K562 (cell line): ENCODE data around the gene GALNS. TPM values are rescaled to one million over a fixed set of nuclear protein-coding genes. Genes with fewer than 3 reads are reported as not detected.
A peak's percentile ranks its signal among the peaks of the same experiment; 100 is the strongest.

Source experiments
- E2F6 ChIP-seq, 2 experiments: IDR thresholded peaks; 2 replicates each; pipeline ENCODE4 v1.6.1; 2011; ENCODE audit warnings: borderline replicate concordance in 1 of 2, control low read depth in 1 of 2, low read depth in 1 of 2, low read length in 1 of 2, mild to moderate bottlenecking in 1 of 2, mixed read lengths in 1 of 2, moderate library complexity in 1 of 2; ENCODE audit not compliant: insufficient read depth in 1 of 2, insufficient read length in 1 of 2, poor library complexity in 1 of 2, severe bottlenecking in 1 of 2; ENCODE audit errors: extremely low read depth in 1 of 2
- FOS ChIP-seq: IDR thresholded peaks from 3 replicates; pipeline ENCODE4 v1.6.1; 2011; ENCODE audit not compliant: insufficient read length; ENCODE audit errors: extremely low read depth
- HNRNPK ChIP-seq: fragments of 200-400 bp; formaldehyde crosslinking; IDR thresholded peaks from one replicate; pipeline ENCODE4 v1.6.1; 2018; ENCODE audit warnings: mild to moderate bottlenecking, low read depth, low read length; ENCODE audit not compliant: poor library complexity, severe bottlenecking
- MLLT1 ChIP-seq, 2 experiments: fragments of 450-650 bp; IDR thresholded peaks; 2 replicates each; pipeline ENCODE4 v1.6.1; 2016
- MXI1 ChIP-seq: IDR thresholded peaks from 2 replicates; pipeline ENCODE4 v1.6.1; 2011; ENCODE audit warnings: low read depth, mild to moderate bottlenecking, improper control_type of control experiment, low read length
- NFIC ChIP-seq: fragments of 450-650 bp; IDR thresholded peaks from 2 replicates; pipeline ENCODE4 v1.6.1; 2017; ENCODE audit warnings: mild to moderate bottlenecking, inconsistent platforms
- NFIX ChIP-seq: fragments of 250-450 bp; sonication (Bioruptor Pico); IDR thresholded peaks from 2 replicates; pipeline ENCODE4 v1.4.0; 2020; ENCODE audit warnings: low read depth, mild to moderate bottlenecking, moderate library complexity
- NFRKB ChIP-seq: fragments of 450-650 bp; IDR thresholded peaks from 2 replicates; pipeline ENCODE4 v1.6.1; 2016; ENCODE audit warnings: low read depth
- POLR2B ChIP-seq: fragments of 450-650 bp; IDR thresholded peaks from 2 replicates; pipeline ENCODE4 v1.6.1; 2018; ENCODE audit warnings: low read depth; ENCODE audit not compliant: partially characterized antibody
- RBM34 ChIP-seq: fragments of 200-400 bp; formaldehyde crosslinking; IDR thresholded peaks from 2 replicates; pipeline ENCODE4 v1.6.1; 2018; ENCODE audit warnings: low read length, borderline replicate concordance; ENCODE audit not compliant: insufficient read depth
- RFX1 ChIP-seq: fragments of 450-650 bp; IDR thresholded peaks from 2 replicates; pipeline ENCODE4 v1.6.1; 2016; ENCODE audit warnings: mild to moderate bottlenecking, moderate library complexity
- SIN3A ChIP-seq, 2 experiments: fragments of 150-350 bp in 1 of 2; IDR thresholded peaks; 2 replicates each; pipeline ENCODE4 v1.6.1; 2011 to 2016; ENCODE audit warnings: borderline replicate concordance in 2 of 2, low read depth in 2 of 2, low read length in 2 of 2, mild to moderate bottlenecking in 2 of 2, moderate library complexity in 2 of 2; ENCODE audit not compliant: control insufficient read depth in 1 of 2
- STAG1 ChIP-seq: sonication (generic); formaldehyde crosslinking; IDR thresholded peaks from 2 replicates; pipeline ENCODE4 v1.5.0; 2020; ENCODE audit warnings: missing genetic modification reagents, borderline replicate concordance
- SUPT5H ChIP-seq: fragments of 450-650 bp; IDR thresholded peaks from 2 replicates; pipeline ENCODE4 v1.6.1; 2016
- TBP ChIP-seq: optimal IDR thresholded peaks from 2 replicates; pipeline ENCODE3; 2011; ENCODE audit warnings: low read depth, low read length, improper control_type of control experiment
- ZBTB7A ChIP-seq: IDR thresholded peaks from 2 replicates; pipeline ENCODE4 v1.6.1; 2011; ENCODE audit warnings: low read depth, mild to moderate bottlenecking, low read length, moderate library complexity, borderline replicate concordance; ENCODE audit not compliant: control insufficient read depth
- ZNF324 ChIP-seq: fragments of 250-450 bp; sonication (Bioruptor Pico); IDR thresholded peaks from 2 replicates; pipeline ENCODE4 v1.4.0; 2020; ENCODE audit warnings: mild to moderate bottlenecking
- ZNF507 ChIP-seq: conservative IDR thresholded peaks from 2 replicates; pipeline ENCODE4 v1.6.1; 2017; ENCODE audit warnings: missing genetic modification characterization, missing compliant biosample characterization
- ZNF696 ChIP-seq: fragments of 250-450 bp; sonication (Bioruptor Pico); conservative IDR thresholded peaks from 2 replicates; pipeline ENCODE4 v1.4.0; 2020; ENCODE audit warnings: mild to moderate bottlenecking, moderate library complexity
- ZNF764 ChIP-seq: fragments of 250-450 bp; sonication (Bioruptor Pico); IDR thresholded peaks from 2 replicates; pipeline ENCODE4 v1.4.0; 2020; ENCODE audit warnings: low read depth, mild to moderate bottlenecking, moderate library complexity
- ZNF77 ChIP-seq: fragments of 250-450 bp; sonication (Bioruptor Pico); IDR thresholded peaks from 2 replicates; pipeline ENCODE4 v1.5.0; 2020
- polyA plus RNA-seq, 8 experiments: library from polyadenylated mRNA; depleted of rRNA in 4 of 8; stranded (reverse) in 5 of 8; unstranded in 3 of 8; fragments of >200 nt; fragmentation: Nextera tagmentation in 2 of 8; fragmentation: Illumina TruSeq in 1 of 8; extraction: Ambion mirVana in 2 of 8; extraction: Trizol in 1 of 8; gene quantifications; 2 replicates each; pipeline versions ENCODE4 v1.2.1 to v1.2.3, GENCODE V29; 2011 to 2014; ENCODE audit warnings: inconsistent platforms in 1 of 8, missing spikeins in 1 of 8
- total RNA-seq, 7 experiments: library from RNA; depleted of rRNA in 6 of 7; stranded (reverse); fragments of >200 nt in 6 of 7; fragmentation: Illumina TruSeq in 2 of 7; extraction: Trizol in 2 of 7; gene quantifications; 2 replicates each; pipeline versions ENCODE4 v1.2.1 to v1.2.3, GENCODE V29; 2011 to 2021; ENCODE audit warnings: low replicate concordance in 1 of 7
- TF ChIP-seq, protein P1 (sequence below): fragments of 450-650 bp; IDR thresholded peaks from 2 replicates; pipeline ENCODE4 v1.6.1; 2016; ENCODE audit warnings: antibody characterized with exemption
- TF ChIP-seq, protein P2 (sequence below): fragments of 450-650 bp; IDR thresholded peaks from 2 replicates; pipeline ENCODE4 v1.6.1; 2014; ENCODE audit warnings: low read depth, mild to moderate bottlenecking, moderate library complexity, borderline replicate concordance

GALNS gene
- total and polyA plus RNA-seq, 9 of the 15 experiments (the other 6 are each of a cell fraction or from before 2014, with no cell fraction given): 0.38 to 13.2 (median 4.3) TPM

- no peak for TF ChIP-seq ZNF77 (CRISPR knock-in tag)
- no peak for TF ChIP-seq NFIX
- TF ChIP-seq ZNF696 (CRISPR knock-in tag): no peak
- TF ChIP-seq FOS: no peak
- peak; percentile 93 to 94 for TF ChIP-seq E2F6 (IDR thresholded peaks at IDR 0.05; ENCODE audit: borderline replicate concordance in 1 of 2, extremely low read depth in 1 of 2, insufficient read depth in 1 of 2, insufficient read length in 1 of 2, low read depth in 1 of 2, low read length in 1 of 2, poor library complexity in 1 of 2, severe bottlenecking in 1 of 2)
- TF ChIP-seq TBP: peak; percentile 72
- peak; percentile 40 for TF ChIP-seq POLR2B
- TF ChIP-seq NFRKB: peak; percentile 25; the same call in 1 of the 2 replicates
- TF ChIP-seq STAG1 (CRISPR knock-in tag): no peak
- TF ChIP-seq, protein P1, sequence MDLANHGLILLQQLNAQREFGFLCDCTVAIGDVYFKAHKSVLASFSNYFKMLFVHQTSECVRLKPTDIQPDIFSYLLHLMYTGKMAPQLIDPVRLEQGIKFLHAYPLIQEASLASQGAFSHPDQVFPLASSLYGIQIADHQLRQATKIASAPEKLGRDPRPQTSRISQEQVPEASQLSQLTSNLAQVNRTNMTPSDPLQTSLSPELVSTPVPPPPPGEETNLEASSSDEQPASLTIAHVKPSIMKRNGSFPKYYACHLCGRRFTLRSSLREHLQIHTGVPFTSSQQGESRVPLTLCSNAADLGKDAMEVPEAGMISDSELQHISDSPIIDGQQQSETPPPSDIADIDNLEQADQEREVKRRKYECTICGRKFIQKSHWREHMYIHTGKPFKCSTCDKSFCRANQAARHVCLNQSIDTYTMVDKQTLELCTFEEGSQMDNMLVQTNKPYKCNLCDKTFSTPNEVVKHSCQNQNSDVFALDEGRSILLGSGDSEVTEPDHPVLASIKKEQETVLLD: peak; percentile 90
- TF ChIP-seq ZBTB7A: peak; percentile 32; the same call in 1 of the 2 replicates
- TF ChIP-seq ZNF507: no peak
- TF ChIP-seq, protein P2, sequence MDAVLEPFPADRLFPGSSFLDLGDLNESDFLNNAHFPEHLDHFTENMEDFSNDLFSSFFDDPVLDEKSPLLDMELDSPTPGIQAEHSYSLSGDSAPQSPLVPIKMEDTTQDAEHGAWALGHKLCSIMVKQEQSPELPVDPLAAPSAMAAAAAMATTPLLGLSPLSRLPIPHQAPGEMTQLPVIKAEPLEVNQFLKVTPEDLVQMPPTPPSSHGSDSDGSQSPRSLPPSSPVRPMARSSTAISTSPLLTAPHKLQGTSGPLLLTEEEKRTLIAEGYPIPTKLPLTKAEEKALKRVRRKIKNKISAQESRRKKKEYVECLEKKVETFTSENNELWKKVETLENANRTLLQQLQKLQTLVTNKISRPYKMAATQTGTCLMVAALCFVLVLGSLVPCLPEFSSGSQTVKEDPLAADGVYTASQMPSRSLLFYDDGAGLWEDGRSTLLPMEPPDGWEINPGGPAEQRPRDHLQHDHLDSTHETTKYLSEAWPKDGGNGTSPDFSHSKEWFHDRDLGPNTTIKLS: peak; percentile 67
- TF ChIP-seq RBM34: no peak
- peak; percentile 50 for TF ChIP-seq NFIC
- TF ChIP-seq HNRNPK: peak; percentile 14
- TF ChIP-seq ZNF324 (CRISPR knock-in tag): no peak
- TF ChIP-seq MXI1: peak; percentile 38; the same call in 1 of the 2 replicates
- 0 out of 2 replicates have a peak, but pooled peaks have one; percentile 59 for TF ChIP-seq SUPT5H
- no peak for TF ChIP-seq ZNF764
- no peak for TF ChIP-seq RFX1
- TF ChIP-seq MLLT1 (IDR thresholded peaks at IDR 0.05): 0 out of 4 replicates have a peak, but pooled peaks of 1 of the 2 experiments have one; percentile 21
- peak; percentile 42 to 73; a peak in 2 of 4 replicates for TF ChIP-seq SIN3A (IDR thresholded peaks at IDR 0.05; ENCODE audit: borderline replicate concordance in 2 of 2, control insufficient read depth in 1 of 2, low read depth in 2 of 2, low read length in 2 of 2)
Observed at GRCh38 chr16:88803264-88803987, 53.3 kb downstream of the GALNS start, which contains the start of gene CDT1 (continued).
